NCI-H2081 treated with DMSO at 0.1 percent for 48 hours (cell line): ENCODE measurements around the gene INTS6.
"Not testable (repeated sequence)": the region's sequence is repeated elsewhere in the genome, so short reads cannot be mapped to it uniquely, and the experiment has no call there.

Experiments
- DNase-seq: peaks from one replicate; lab custom pipeline; 2025; lab: John Stamatoyannopoulos, UW

INTS6 gene

GRCh38 chr13:51415339-51415738 lies 37.5 kb downstream of the INTS6 start:
- not testable (repeated sequence) for DNase-seq

DNA sequence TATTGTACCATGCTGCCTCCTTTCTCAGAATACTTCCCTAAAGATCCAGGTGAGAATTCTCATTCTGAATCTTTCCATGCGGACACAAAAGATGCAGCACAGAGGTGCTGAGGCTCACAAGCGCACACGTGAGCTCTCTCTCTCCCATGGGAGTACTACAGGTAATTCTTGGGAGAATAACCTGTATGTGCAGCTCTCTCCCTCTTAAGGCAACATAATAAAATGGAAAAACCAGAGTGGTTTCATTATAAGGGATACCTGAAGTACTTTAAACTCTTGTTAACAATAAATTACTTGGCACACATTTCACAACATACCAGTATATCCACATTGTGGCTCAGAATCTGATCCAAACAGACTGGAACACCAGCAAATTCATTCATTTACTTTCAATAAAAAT lies 40.4 kb downstream of the INTS6 start:
- no peak for DNase-seq

GRCh38 chr13:51405176-51405575 lies 47.7 kb downstream of the INTS6 start:
- no peak for DNase-seq

DNA sequence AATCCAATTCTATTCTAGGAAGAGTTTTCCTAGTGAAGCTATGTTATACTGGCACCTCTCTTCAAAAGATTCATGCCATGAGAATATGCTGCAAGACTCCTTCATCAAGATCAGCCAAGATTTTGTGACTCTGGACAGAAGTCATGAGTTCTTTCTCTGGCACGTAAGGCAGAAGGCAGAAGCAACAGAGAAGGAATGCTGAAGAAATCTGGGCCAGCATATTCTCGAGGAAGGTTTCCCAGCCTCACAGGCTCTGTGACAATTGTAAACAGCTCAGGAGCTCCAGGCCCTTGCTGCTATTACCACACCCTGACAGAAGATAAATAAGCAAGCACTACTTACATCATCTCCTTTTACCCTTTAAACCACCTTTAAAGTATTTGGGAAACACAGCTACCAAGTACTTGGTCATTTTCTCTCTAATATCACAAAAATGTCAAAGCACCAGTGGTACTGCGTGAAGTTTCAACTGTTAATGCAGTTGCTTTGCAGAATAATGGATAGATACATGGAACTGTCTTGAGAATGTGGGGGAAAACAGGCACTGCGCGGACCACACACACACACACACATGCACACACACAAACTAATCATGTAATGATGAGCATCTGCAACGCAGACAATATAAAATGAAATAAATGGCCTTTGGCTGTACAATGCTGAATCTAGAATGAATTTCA lies 55.4 kb downstream of the INTS6 start:
- no peak for DNase-seq

- DNase-seq, result no peak
These were observed 56.5 kb downstream of the INTS6 start for GRCh38 chr13:51396352-51396751.

DNA sequence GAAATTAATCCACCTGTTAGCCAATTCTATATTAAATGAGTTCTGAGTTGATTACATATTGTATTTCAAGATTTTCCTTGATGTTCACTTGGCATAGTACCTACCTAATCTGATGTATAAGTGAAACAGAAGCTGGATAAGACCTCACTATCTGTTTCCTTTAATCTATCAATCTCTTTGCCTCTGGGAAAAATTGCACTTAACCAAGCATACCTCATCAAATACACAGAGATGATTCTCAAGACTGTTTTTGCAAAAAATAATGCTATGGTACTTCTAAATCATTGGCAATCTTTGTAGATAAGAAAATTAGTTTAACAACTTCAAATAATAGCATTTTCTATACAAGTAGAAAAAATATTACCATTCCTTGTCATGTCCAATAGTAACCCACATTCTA lies 58.1 kb downstream of the INTS6 start:
- no peak for DNase-seq

GRCh38 chr13:51385114-51385513 lies 67.7 kb downstream of the INTS6 start:
- DNase-seq, result no peak

GRCh38 chr13:51380269-51380668 lies 72.6 kb downstream of the INTS6 start:
- peak; percentile 6 for DNase-seq

GRCh38 chr13:51373451-51373850 lies 79.4 kb downstream of the INTS6 start:
- DNase-seq, result no peak

- no peak for DNase-seq
These were observed 81.0 kb downstream of the INTS6 start for GRCh38 chr13:51371768-51372399.

DNA sequence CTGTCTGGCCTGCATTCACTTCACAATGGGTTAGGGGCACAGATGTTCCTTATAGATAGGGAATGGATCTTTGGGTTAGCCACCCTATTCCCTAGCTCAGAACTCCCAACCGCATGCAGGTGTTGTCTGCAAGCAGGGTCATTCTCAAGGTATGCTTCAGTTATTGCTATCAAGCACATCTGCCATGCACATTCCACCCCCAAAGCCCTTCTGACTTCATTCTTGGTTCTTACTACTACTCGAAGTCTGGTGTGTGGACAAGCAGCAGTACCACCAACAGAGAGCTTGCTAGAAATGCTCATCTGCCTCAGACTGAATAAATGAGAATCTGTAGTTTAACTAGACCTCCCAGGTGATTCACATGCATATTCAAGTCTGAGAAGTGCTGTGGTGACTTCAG lies 82.0 kb downstream of the INTS6 start:
- no peak for DNase-seq

DNA sequence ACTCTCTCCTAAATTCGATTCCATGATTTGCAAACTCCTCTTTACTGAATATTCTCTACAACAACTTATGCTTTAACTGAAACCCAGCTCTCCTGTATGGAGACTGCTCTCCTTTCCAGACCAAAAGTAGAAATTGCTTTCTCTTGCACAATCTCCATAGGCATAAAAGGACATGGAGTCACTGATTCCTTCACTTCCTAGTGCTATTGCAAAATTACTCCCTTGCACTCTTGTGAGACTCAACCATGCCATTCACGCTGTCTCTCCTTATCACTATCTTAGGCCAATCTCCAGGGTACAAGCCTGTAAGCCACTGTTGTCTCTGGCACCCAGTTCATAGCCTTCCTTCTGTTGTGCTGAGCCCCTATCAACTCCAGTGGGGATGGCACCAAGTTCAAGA lies 82.7 kb downstream of the INTS6 start:
- no peak for DNase-seq

GRCh38 chr13:51364404-51365008 lies 88.3 kb downstream of the INTS6 start:
- no peak for DNase-seq

DNA sequence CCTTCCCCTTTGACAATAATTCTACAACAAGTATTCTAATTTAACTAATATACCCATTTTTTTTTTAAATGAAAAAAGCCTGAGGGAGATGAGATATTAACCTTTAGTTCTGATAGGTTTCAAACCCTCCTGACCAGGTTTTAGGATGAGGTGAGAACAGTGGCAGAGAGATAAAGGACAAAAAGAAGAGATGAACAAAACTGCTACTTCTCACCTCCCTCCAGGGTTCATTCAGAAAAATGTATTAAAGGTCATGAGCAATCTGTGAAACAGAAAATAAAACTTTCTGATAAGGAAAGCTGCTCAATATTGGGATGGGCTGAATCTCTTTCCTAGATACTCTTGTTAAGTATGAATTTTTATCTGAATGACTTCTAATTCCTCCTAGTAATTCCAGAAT lies 89.2 kb downstream of the INTS6 start:
- no peak for DNase-seq

DNA sequence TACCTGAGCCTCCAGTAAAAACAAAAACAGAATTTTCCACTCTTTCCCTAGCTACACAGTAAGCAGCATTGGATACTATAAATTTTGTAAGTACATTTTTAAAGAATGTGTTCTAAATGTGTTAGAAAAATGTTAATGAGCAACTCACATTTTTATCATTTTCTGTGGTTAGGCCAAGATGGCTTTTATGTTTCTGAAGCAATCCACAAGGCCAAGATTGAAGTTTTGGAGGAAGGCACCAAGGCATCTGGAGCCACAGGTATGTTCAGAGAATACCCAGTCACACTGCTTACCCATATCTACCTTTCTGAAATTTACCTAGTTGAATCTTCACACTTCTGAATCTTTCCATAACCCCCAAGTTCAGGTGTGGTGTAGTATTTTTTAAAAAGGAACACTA lies 91.7 kb downstream of the INTS6 start:
- DNase-seq, result no peak

DNA sequence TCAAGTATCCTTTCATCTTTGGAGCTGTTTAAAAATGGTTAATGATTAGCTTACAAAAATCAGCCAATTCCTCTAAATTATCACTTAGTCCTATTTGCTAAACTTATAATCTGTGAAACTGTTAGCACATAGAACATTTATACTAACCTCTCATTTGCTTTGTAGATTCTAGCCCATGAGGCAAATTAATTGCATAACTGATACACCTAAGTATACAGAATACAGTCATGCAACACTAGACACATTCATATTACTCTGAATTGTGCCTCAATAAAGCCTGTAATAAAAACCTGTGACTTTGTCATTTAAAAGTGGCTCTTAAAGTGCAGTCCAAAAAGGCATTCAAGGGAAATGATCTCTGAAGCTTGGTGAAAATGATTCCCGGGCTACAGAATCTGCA lies 92.3 kb downstream of the INTS6 start:
- peak; percentile 22 for DNase-seq

DNA sequence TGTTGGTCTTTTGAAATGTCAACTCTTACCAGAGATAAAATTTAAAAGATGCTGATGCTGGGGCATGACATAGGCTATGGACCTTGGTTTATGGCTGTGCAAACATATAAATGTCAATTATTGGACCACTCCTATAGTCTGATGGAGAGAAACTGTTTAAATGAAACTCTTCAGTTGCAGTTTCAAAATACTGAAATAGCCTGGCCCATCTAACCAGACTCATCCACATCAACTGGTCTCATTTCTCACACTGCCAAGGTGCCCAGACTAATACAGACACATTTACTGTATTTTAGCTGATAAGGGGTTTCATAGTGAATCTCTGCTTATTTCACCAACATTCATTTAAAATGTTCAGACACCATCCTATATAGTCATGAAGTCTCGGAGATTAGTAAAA lies 93.5 kb downstream of the INTS6 start:
- no peak for DNase-seq

- no peak for DNase-seq
These were observed 94.8 kb downstream of the INTS6 start for GRCh38 chr13:51357928-51358595.

DNA sequence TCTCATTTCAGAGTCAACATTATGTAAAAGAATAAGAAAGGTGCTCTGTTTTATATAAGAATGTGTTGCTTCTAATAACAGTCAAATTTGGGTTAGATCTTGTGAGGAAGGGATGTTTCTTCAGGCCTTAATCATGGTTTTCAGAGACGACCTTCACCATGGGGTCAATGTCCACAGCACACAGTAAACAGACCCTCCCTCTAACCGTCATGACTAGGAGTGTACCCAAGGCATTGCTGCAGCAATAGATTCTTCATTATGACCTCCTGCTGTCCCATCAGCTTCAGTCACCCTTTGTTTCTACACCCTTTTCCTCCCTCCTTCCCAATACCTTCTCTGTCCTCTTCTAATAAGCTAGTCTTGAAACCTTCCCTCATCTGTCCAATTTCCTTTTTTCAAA lies 97.6 kb downstream of the INTS6 start:
- no peak for DNase-seq

- no peak for DNase-seq
These were observed 103.8 kb downstream of the INTS6 start for GRCh38 chr13:51349016-51349415.

DNA sequence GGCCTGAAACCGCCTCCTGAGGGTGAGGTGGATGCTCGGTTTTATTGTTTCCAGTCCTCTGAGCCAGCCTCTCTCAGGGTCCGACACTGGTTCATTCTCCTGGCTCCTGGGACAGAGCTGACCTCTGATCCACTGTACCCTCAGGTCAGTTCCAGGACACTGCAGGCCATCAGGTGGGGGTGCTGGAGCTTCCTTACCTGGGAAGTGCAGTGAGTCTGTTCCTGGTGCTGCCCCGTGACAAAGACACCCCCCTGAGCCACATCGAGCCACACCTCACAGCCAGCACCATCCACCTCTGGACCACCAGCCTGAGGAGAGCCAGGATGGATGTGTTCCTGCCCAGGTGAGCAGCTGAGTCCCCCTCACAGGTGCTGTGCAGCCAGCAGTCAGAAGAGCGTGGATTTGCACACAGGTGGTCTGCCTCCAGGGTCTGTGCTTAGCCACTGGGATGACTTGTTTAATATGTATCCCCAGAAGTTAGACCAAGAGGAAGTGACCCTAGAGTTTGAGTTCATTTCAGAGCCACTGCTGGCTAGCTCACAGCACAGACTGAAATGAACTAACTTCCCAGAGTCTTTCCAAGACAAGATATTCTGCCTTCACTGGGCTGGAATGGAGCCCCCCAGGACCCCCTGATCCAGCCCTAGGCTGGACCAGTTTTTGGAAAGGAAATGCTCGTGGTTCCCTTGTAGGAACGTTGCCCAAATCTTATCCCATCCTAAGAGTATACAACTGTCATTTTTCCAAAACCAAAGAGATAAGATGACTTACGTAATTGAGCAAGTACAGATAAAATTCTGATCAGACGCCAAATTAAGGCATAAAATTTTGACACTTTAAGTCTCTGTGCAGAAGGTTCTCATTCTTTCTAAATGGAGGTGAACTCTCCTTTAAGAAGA lies 104.5 kb downstream of the INTS6 start:
- no peak for DNase-seq

DNA sequence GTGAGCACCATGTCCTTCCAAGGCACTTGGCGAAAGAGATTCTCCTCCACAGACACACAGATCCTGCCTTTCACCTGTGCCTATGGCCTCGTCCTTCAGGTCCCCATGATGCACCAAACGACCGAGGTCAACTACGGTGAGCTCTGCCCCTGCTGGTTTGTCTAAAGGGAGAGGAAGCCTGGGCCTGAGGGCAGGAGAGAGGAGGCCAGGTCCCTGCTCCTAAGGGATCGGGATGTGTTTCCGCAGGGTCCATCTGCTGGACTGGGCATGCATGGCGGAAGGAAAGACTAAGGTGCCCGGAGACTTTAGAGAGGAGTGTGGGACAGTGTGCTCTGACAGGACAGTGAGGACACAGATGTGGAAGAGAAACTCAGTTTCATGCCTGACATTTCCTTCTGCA lies 105.7 kb downstream of the INTS6 start:
- no peak for DNase-seq
